ENCODE measurements around the gene GOLGA6L7.
"Not testable (repeated sequence)": the region's sequence is repeated elsewhere in the genome, so short reads cannot be mapped to it uniquely, and the experiment has no call there.

GOLGA6L7 gene

GRCh38 chr15:28881600-28881999 lies 33.2 kb upstream of the GOLGA6L7 start:
- no peak for DNase-seq

- no peak for DNase-seq
Measured at GRCh38 chr15:28881170-28881569, 32.7 kb upstream of the GOLGA6L7 start.

- DNase-seq: no peak
Measured at GRCh38 chr15:28880680-28881079, 32.2 kb upstream of the GOLGA6L7 start.

- DNase-seq: no peak
Measured at GRCh38 chr15:28879551-28879950, 31.1 kb upstream of the GOLGA6L7 start.

GRCh38 chr15:28878209-28878608 lies 29.8 kb upstream of the GOLGA6L7 start:
- no peak for DNase-seq

GRCh38 chr15:28876845-28877185 lies 28.4 kb upstream of the GOLGA6L7 start:
- DNase-seq: no peak

- DNase-seq: no peak
Measured at GRCh38 chr15:28876131-28876844, 27.8 kb upstream of the GOLGA6L7 start.

- DNase-seq: no peak
Measured at GRCh38 chr15:28875461-28876000, 27.1 kb upstream of the GOLGA6L7 start.

GRCh38 chr15:28873585-28874190 lies 25.2 kb upstream of the GOLGA6L7 start:
- DNase-seq: no peak

GRCh38 chr15:28873006-28873405 lies 24.6 kb upstream of the GOLGA6L7 start:
- DNase-seq: no peak

GRCh38 chr15:28871168-28871567 lies 22.7 kb upstream of the GOLGA6L7 start:
- no peak for DNase-seq

- DNase-seq: no peak
Measured at GRCh38 chr15:28868744-28869345, 20.4 kb upstream of the GOLGA6L7 start.

- DNase-seq: not testable (repeated sequence)
Measured at GRCh38 chr15:28861589-28862293, 13.3 kb upstream of the GOLGA6L7 start.

GRCh38 chr15:28861031-28861534 lies 12.6 kb upstream of the GOLGA6L7 start:
- DNase-seq: no peak

GRCh38 chr15:28854578-28854977 lies 6.1 kb upstream of the GOLGA6L7 start:
- not testable (repeated sequence) for DNase-seq

GRCh38 chr15:28853654-28854053 lies 5.2 kb upstream of the GOLGA6L7 start:
- DNase-seq: not testable (repeated sequence)

- not testable (repeated sequence) for DNase-seq
Measured at GRCh38 chr15:28849766-28850165, 1.3 kb upstream of the GOLGA6L7 start.

GRCh38 chr15:28849271-28849670 lies 827 bp upstream of the GOLGA6L7 start:
- DNase-seq: not testable (repeated sequence)

- DNase-seq: not testable (repeated sequence)
Measured at GRCh38 chr15:28847959-28848358, 485 bp downstream of the GOLGA6L7 start.

GRCh38 chr15:28847247-28847646 lies 1.2 kb downstream of the GOLGA6L7 start:
- DNase-seq: not testable (repeated sequence)

- not testable (repeated sequence) for DNase-seq
Measured at GRCh38 chr15:28844147-28844546, 4.3 kb downstream of the GOLGA6L7 start.

GRCh38 chr15:28843520-28843919 lies 4.9 kb downstream of the GOLGA6L7 start:
- not testable (repeated sequence) for DNase-seq

- not testable (repeated sequence) for DNase-seq
Measured at GRCh38 chr15:28842210-28842609, 6.2 kb downstream of the GOLGA6L7 start.
